ENCODE results near the gene DLST.
A peak's percentile ranks its signal among the peaks of the same experiment; 100 is the strongest.

Gene DLST

DNA sequence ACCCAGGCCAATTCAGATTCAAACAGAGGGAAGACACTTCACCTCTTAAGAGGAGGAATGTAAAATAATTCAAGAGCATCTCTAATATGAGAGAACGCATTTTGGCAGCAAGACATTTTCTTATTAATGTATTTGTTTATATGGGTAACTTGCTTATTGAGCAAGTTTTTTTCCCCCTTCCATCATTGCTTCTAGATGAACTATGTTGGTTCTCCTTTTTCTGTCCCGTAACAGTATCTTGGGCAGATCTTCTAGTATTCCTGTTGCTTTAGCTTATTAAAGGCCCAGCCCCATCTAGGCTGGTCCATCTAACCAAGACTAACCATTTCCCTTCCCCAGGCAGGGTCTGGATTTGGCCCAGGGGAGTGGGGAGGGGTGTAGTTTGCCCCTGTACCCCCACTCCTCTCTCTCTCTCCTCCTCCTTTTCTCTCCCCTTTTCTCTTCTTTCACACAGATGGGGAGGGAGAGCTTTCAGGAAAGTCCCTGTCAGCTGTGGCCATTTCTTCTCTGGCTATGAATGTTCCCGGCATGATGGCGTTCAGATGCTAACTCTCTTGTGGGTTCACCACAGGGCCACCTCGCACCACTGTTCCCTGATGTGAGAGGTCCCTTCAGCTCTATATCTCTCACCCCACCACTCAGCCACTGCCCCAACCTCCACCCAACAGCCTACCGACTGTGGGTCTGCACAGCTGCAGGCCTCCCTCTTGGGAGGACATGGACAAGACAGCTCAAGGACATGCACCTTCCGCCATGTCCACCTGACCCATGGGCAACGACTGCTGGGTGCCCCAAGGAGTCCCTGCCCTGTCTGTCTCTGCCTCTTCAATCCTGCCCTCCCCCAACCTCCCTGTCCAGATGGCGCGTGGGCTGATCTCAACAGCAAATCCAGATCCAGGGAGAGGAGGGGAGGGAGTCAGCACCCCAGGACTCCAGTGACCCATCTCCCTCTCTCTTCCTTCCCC, 57.1 kb downstream of the DLST start:
- no peak overlapping the region for H3K4me3 ChIP-seq (ENCODE audit: low read length)
- TF ChIP-seq, protein P1, sequence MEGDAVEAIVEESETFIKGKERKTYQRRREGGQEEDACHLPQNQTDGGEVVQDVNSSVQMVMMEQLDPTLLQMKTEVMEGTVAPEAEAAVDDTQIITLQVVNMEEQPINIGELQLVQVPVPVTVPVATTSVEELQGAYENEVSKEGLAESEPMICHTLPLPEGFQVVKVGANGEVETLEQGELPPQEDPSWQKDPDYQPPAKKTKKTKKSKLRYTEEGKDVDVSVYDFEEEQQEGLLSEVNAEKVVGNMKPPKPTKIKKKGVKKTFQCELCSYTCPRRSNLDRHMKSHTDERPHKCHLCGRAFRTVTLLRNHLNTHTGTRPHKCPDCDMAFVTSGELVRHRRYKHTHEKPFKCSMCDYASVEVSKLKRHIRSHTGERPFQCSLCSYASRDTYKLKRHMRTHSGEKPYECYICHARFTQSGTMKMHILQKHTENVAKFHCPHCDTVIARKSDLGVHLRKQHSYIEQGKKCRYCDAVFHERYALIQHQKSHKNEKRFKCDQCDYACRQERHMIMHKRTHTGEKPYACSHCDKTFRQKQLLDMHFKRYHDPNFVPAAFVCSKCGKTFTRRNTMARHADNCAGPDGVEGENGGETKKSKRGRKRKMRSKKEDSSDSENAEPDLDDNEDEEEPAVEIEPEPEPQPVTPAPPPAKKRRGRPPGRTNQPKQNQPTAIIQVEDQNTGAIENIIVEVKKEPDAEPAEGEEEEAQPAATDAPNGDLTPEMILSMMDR (conservative IDR thresholded peaks at IDR 0.05; ENCODE audit: low read length) = no peak
- DNase-seq (ENCODE audit: low read depth) = no peak

DNA sequence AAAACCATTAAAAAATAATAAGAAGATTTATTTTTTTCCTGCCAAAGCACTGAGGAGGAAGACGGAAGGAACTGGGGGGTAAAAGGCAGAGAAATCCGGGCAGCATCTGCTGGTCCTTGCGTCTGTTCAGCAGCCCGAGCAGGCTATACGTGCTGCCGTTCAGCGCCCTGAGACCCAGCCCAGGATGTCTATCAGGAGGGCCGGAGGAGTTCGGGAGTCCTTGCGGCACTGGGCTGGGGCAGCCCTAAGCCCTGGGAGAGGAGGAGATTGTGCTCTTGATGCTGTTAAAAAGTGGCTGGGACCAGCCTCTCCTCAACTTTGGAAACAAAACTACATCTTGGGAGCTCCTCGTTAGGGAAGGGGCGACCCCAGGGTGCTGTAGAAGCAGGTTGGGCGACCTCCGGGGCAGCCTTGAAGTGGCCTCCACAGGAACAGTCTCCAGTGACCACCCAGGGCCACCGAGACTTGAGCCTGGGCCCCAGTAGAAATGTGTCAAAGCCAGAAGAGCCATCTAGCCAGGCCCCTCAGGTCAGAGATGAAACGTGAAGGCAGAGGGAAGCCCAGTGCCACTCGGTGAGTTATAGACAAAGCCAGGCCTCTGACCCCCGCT, 59.3 kb downstream of the DLST start:
- no peak overlapping the region for H3K4me3 ChIP-seq (ENCODE audit: low read length)
- TF ChIP-seq, protein P1 (conservative IDR thresholded peaks at IDR 0.05; ENCODE audit: low read length) = no peak
- DNase-seq (ENCODE audit: low read depth) = no peak

DNA sequence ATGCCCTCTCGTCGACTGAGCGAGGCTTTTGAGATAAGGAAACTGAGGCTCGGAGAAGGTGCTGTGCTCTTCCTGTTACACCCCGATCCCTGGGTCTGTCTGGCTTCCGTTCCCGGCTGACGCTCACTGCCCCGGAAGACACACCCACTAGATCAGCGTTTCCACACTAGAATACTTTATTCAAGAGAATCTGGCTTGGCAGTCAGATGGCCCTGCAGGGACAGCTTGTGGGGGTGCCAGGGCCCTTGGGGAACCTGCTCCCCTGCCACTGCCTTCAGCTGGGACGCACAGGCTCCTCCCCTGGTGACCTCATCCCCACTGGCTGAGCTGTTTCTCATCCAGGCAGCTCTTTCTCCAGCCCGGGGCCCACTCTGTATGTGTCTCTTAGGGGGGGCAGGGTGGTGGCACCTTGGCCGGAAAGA, 60.0 kb downstream of the DLST start:
- TF ChIP-seq, protein P1 (conservative IDR thresholded peaks at IDR 0.05; ENCODE audit: low read length) = no peak
- no peak overlapping the region for H3K4me3 ChIP-seq (ENCODE audit: low read length)
- peak; percentile 45 for DNase-seq (ENCODE audit: low read depth)

DNA sequence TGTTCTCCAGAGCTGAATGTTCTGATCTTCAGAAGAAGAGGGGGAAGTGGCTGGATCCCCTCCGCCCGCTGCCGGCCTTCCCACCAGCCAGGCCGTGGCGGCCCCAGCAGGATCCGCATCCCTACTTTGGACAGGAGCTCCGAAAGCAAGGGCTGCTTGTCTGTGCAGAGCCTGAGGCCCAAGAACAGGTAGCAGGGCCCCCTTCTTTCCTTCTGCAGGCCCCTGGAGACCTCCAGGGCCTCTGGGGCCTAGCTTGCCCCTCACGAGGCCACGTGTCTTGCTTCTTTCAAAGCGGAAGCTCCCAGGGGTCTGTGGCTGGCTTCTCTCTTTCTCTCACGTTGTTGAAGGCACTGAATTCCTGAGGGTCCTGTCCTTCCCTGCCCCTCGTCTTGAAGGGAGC, 60.5 kb downstream of the DLST start:
- no peak for DNase-seq (ENCODE audit: low read depth)
- TF ChIP-seq, protein P1 (conservative IDR thresholded peaks at IDR 0.05; ENCODE audit: low read length) = no peak
- H3K4me3 ChIP-seq (ENCODE audit: low read length) = no peak overlapping the region

DNA sequence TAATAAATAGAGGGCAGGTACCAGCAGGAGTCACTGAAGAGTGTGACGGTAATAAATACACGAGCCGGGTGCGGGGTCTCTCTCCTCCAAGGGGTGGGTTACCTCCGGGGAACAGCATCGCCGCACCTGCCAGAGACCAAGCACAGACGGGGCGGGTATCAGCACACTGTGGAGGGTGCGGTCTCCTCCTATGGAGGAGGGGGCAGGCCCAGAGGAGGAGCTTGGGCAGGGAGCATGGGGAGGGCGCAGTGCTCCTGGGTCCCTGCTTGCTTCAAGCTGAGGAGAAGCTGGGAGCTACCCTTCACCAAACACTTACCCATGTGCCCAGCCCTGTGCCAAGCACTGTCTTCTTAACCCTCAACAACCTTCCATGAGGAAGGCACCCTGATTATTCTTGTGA, 60.9 kb downstream of the DLST start:
- no peak overlapping the region for H3K4me3 ChIP-seq (ENCODE audit: low read length)
- no peak for DNase-seq (ENCODE audit: low read depth)
- TF ChIP-seq, protein P1 (conservative IDR thresholded peaks at IDR 0.05; ENCODE audit: low read length) = no peak

DNA sequence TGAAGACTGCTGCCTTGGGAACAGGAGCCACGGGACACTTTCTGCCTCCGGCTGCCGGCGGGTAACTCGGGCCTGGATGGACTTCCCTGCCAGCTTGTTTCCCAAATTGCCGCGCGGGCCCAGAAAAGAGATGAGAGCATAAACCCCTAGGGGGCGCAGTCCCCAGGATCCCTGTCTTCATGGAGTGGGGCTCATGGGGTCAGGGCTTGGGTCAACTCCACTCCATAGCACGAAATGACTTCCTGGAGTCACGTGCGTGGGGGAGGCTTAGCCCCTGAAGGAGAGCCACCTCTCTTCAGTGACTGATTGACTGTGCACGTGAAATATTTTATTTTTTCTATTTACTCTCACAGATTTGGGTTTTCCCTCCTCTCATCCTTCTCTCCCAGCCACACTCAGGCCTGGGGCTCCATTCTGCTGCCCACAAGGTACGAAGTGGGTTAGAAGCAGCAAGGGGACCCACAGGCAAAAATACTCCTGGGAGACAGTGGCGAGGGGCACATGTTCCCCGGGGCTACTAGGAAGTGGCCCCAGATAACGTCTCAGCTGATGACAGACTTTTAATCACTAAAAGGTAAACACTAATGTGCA, 63.6 kb downstream of the DLST start:
- TF ChIP-seq, protein P1 (conservative IDR thresholded peaks at IDR 0.05; ENCODE audit: low read length) = peak; percentile 58
- DNase-seq (ENCODE audit: low read depth) = no peak
- H3K4me3 ChIP-seq (ENCODE audit: low read length) = no peak overlapping the region

Measured in AG10803 (cell line).